ENCODE measurements around the gene INAFM1.

GRCh38 chr19:47255879-47256692 is 18.6 kb upstream of the INAFM1 start, which contains the start of gene CCDC9:
- peak; percentile 91 to 97 for TF ChIP-seq POLR2AphosphoS5 (IDR thresholded peaks at IDR 0.05; ENCODE audit: insufficient read depth in 1 of 2, low read depth in 1 of 2)
- no peak for TF ChIP-seq CTCF (IDR thresholded peaks at IDR 0.05)
- peak in 1 of 2 donors; percentile 84 for TF ChIP-seq POLR2A (IDR thresholded peaks at IDR 0.05)

Data from vagina (tissue), 2 donors.